Stimulated activated CD4-positive, alpha-beta T cell treated with anti-CD3 and anti-CD28 coated beads, TNF-alpha, amount 100 ng/mL, for 48 hours (primary cell): ENCODE results near the gene GSC.
"Not testable (repeated sequence)": the region's sequence is repeated elsewhere in the genome, so short reads cannot be mapped to it uniquely, and the experiment has no call there.

Source experiments
- DNase-seq, 3 donors: peaks; one replicate each; pipeline ENCODE4 v3.0.0-alpha.2; 2020; ENCODE audit warnings: low read depth in 3 of 3

Gene GSC

GRCh38 chr14:94746131-94746530 is 23.8 kb downstream of the GSC start:
- DNase-seq: no peak

GRCh38 chr14:94738751-94739150 is 31.2 kb downstream of the GSC start:
- DNase-seq: no peak

DNA sequence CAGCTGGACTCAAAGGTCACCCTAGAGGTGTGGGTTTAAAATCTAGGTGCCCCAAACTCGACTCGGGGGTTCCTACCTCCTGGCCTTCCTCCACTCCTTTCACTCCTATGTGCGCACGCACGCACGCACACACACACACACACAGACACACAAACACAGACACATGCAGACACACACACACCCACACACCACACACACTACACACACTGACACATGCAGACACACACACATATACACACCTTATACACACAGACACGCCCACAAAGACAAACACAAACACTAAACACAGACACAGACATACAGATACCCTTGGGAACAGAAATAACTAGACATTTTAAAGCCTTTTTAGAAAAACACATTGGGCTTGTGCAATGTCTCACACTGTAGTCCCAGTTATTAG is 31.8 kb downstream of the GSC start:
- no peak for DNase-seq

DNA sequence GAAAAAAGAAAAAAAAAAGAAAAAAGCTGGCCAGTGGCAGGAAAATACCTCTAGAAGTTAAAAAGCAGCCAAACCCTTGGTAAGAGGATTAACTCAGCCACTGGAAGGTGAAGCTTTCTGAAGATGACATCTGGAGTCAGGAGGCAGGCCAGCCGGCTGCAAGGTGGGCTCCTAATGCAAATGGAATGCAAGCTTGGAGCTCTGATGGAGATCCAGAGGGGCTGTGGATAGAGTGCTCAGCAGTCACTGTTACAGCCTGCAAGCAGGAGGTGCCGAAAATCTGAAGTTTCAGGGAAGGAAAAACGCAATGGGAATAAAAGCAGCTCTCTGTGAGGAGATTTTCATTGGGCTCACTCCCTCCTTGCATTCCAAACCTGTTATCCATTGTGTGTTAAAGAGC is 41.0 kb downstream of the GSC start:
- no peak for DNase-seq

- not testable (repeated sequence) for DNase-seq
These were observed 41.5 kb downstream of the GSC start for GRCh38 chr14:94728440-94728839.

GRCh38 chr14:94726649-94727048 is 43.3 kb downstream of the GSC start:
- DNase-seq: not testable (repeated sequence)

- DNase-seq: no peak
These were observed 44.9 kb downstream of the GSC start for GRCh38 chr14:94724993-94725392.

GRCh38 chr14:94722397-94722796 is 47.5 kb downstream of the GSC start:
- DNase-seq: no peak
